Brain microvascular endothelial cell (primary cell): ENCODE results near the gene MARCHF6.
A peak's percentile ranks its signal among the peaks of the same experiment; 100 is the strongest.

ENCODE experiments used
- DNase-seq: peaks from one replicate; pipeline ENCODE4 v3.0.0-alpha.2; 2020
- H3K27ac ChIP-seq: fragments of 250-450 bp; sonication (Bioruptor Pico); 2 replicates; pipeline ENCODE4 v1.5.1; 2020; ENCODE audit warnings: mild to moderate bottlenecking, moderate library complexity
- H3K27me3 ChIP-seq: fragments of 250-450 bp; sonication (Bioruptor Pico); replicated peaks from 2 replicates; pipeline ENCODE4 v1.5.1; 2020; ENCODE audit warnings: mild to moderate bottlenecking
- H3K36me3 ChIP-seq: fragments of 250-450 bp; sonication (Bioruptor Pico); replicated peaks from 2 replicates; pipeline ENCODE4 v1.5.1; 2020; ENCODE audit warnings: mild to moderate bottlenecking
- H3K4me3 ChIP-seq: 2 replicates; pipeline ENCODE4 v1.5.1; 2011; ENCODE audit warnings: low read depth, mild to moderate bottlenecking, control low read depth, low read length, moderate library complexity
- CTCF ChIP-seq: IDR thresholded peaks from 2 replicates; pipeline ENCODE4 v1.5.1; 2011; ENCODE audit warnings: low read depth, mild to moderate bottlenecking, moderate library complexity, low read length, control low read depth, inconsistent platforms; ENCODE audit errors: missing control alignments
- in situ Hi-C: cut with HindIII; loops from 2 replicates; pipeline ENCODE4 v1.10.0; 2017; ENCODE audit warnings: low sequenced_read_pairs, low pct_ligation_motif_present

Gene MARCHF6

GRCh38 chr5:10315201-10315600 is 38.3 kb upstream of the MARCHF6 start:
- TF ChIP-seq CTCF = no peak
- no peaks in the 10 kb centered on the region for H3K36me3 ChIP-seq
- in situ Hi-C loops = no loop called here
- H3K27me3 ChIP-seq = no peaks in the 10 kb centered on the region
- no peak for DNase-seq
- no peak overlapping the region for H3K27ac ChIP-seq
- H3K4me3 ChIP-seq = no peak overlapping the region

- TF ChIP-seq CTCF = no peak
- in situ Hi-C loops = no loop called here
Measured at GRCh38 chr5:10315824-10316509, 37.5 kb upstream of the MARCHF6 start.

GRCh38 chr5:10317825-10318682 is 35.4 kb upstream of the MARCHF6 start:
- DNase-seq = no peak
- H3K27me3 ChIP-seq = no peaks in the 10 kb centered on the region
- in situ Hi-C loops = no loop called here

More at GRCh38 chr5:10315824-10316509, 37.5 kb upstream of the MARCHF6 start:
- Histone ChIP-seq H3K27me3 (no peaks in the 10 kb centered on the region), H3K4me3 (no peak overlapping the region), H3K36me3 (no peaks in the 10 kb centered on the region), H3K27ac (no peak overlapping the region)
- DNase-seq = no peak

GRCh38 chr5:10319202-10319851 is 34.2 kb upstream of the MARCHF6 start:
- H3K27ac ChIP-seq = no peak overlapping the region
- H3K4me3 ChIP-seq = no peak overlapping the region
- peak; percentile 19 for TF ChIP-seq CTCF
- H3K27me3 ChIP-seq = no peaks in the 10 kb centered on the region
- peak; percentile 60 for DNase-seq
- no peaks in the 10 kb centered on the region for H3K36me3 ChIP-seq
- in situ Hi-C loops = no loop called here

More at GRCh38 chr5:10317825-10318682, 35.4 kb upstream of the MARCHF6 start:
- no peak for TF ChIP-seq CTCF
- Histone ChIP-seq H3K27ac (no peak overlapping the region), H3K4me3 (no peak overlapping the region), H3K36me3 (no peaks in the 10 kb centered on the region)

GRCh38 chr5:10320793-10321192 is 32.7 kb upstream of the MARCHF6 start:
- no peaks in the 10 kb centered on the region for H3K27me3 ChIP-seq
- no peak overlapping the region for H3K4me3 ChIP-seq
- in situ Hi-C loops = no loop called here
- no peak for DNase-seq
- no peaks in the 10 kb centered on the region for H3K36me3 ChIP-seq
- H3K27ac ChIP-seq = no peak overlapping the region
- no peak for TF ChIP-seq CTCF
